HG02852 (cell line): Measurements from ENCODE around the gene CSNK1G2.

Experiments
- ATAC-seq: cut with Tn5 transposase; IDR thresholded peaks from one replicate; pipeline ENCODE4 v1.9.1; 2021; ENCODE audit warnings: mild to moderate bottlenecking, moderate library complexity; ENCODE audit not compliant: unreplicated experiment

The CSNK1G2 gene

DNA sequence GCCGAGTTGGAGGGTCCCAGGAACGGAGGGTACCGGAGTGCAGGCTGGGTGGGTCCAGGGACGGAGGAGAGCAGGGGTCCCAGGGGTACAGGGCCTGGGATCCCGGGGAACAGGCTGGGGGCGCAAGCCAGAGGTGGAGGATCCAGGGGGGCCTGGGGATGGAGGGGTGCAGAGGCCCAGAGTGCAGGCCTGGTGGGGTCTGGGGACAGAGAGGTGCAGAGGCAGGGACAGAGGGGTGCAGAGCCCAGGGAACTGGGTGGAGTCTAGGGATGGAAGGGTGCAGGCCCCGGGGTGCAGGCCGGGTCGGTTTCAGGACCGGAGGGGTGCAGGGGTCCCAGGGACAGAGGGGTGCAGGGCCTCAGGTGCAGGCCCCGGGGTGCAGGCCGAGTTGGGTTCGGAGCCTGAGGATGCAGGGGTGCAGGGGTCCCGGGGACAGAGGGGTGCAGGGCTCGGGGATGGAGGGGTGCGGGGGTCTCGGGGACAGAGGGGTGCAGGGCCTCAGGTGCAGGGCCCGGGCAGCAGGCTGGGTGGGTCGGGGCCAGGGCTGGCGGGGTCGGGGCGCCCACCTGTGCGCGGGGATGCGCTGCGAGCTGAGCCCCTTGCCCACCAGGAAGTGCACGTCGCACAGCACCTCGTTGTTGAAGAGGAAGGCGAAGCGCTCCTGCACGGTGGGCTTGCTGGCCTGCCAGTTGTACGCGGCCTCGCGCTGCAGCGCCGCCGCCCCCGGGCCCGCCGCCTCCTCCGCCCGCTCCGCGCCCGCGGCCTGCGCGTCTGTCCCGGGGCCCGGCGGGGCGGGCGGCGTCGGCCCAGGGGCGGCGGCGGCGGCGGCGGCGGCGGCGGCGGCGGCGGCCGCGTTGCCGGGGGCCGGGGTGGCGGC lies 74.0 kb downstream of the CSNK1G2 start:
- no peak for ATAC-seq

DNA sequence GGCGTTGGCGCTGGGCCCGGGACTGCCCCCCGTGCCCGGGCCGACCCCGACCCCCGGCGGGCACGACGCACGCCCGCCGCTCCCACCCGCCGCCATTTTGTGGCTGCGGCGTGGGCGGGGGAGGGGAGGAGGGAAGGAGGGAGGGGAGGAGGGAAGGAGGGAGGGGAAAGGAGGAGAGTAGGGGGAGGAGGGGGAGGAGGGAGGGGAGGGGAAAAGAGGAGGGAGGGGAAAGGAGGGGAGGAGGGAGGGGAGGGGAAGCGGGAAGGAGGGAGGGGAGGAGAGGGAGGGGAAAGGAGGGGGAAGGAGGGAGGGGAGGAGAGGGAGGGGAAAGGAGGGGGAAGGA lies 74.6 kb downstream of the CSNK1G2 start, which contains the start of gene BTBD2:
Gene BTBD2, minus strand, starts transcription at position 107 of the 343 bp plus-strand sequence. Its CDS starts 11 bp downstream, at position 96.
- no peak for ATAC-seq

DNA sequence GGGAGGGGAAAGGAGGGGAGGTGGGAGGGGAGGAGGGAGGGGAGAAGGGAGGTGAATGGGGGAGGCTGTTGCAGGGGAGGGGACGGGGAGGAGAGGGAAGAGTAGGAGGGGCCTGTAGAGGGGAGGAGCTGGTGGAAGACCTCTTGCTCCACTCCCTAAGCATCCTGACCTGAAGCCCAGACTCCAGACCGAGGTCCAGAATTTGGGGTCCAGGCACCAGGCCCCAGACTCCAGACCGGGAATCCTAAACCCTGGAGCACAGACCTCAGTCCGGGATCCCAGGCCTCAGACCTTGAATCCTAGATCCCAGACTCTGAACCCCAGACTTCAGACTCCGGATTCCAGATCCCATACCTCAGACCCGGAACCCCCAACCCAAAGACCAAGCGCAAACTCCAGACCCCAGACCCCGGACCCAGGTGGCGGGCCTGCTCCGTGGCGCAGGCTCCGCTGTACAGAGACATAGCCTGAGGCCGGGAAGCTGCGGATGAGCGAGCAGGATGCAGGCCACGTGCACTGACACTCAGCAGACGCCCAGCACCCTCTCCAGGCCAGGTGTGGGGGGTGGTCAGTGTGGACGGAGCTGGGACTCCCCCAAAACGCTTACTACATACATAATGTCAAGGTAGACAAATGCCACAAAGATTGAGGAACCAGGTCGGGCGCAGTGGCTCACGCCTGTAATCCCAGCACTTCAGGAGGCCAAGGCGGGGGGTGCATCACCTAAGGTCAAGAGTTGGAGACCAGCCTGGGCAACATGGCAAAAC lies 75.3 kb downstream of the CSNK1G2 start:
- ATAC-seq = no peak

DNA sequence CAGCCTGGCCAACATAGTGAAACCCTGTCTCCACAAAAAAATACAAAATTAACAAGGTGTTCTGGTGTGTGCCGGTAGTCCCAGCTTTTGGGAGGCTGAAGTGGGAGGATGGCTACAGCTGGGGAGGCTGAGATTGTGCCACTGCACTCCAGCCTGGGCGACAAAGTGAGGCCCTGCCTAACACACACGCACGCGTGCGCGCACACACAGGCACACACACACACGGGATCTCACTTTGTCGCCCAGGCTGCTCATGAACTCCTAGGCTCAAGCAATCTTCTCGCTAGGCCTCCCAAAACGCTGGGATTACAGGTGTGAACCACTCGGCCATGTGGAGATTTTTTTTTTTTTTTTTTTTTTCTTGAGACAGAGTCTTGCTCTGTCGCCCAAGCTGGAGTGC lies 77.8 kb downstream of the CSNK1G2 start:
- ATAC-seq = no peak

DNA sequence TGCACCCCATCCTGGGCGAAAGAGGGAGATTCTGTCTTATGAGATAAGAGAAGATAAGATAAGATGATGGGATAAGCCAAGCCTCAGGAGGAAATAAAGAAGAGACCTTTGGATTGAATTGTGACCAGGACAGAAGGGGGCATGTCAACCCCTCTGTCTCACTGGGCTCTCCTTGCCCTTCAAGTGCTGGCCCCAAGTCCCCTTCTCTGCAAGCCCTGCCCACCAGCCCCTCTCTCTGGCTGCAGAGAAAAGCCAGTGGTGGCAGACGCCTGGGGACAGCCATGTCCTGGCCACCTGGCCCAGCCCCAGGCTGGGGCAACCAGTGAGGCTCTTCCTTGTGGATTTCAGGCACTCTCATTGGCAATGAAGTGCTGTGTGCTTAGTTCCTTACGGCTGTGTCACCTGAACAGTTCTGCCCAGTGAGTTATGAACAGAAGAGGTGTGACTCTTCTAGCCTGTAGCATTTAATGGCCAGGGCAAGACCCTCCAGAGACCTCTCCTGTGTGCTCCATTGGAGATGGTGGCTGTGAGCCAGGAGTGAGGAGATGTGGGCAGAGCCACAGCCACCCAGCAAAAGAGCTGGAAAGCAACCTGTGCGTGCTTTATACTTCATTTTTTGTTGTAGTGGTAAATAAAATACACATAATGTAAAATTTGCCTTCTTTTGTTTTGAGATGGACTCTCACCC lies 80.6 kb downstream of the CSNK1G2 start:
- ATAC-seq = no peak

DNA sequence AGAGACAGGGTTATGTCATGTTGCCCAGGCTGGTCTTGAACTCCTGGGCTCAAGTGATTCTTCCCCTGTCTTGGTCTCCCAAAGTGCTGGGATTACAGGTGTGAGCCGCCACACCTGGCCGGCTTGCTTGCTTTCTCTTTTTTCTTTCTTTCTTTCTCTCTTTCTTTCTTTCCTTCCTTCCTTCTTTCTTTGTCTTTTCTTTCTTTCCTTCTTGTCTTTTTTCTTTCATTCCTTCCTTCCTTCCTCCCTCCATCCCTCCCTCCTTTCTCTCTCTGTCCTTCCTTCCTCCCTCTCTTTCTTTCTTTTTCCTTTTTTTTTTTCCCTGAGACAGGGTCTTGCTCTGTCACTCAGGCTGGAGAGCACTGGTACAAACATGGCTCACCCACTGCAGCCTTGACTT lies 81.3 kb downstream of the CSNK1G2 start:
- ATAC-seq = no peak

DNA sequence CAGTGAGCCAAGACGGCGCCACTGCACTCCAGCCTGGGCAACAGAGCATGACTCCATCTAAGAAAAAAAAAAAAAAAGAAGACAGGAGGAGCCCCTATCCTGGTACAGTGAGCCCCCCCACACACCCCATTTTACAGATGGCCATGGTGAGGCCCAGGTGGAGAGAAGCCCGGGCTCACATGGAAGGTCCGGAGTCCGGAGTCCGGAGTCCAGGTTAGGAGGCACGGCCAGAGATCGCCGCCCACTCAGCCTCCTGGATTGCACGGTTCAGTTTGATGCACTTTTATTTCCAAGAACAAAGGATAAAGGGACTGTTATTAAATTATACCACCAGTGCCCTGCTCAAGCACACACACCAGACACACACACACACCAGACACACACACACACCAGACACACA lies 85.8 kb downstream of the CSNK1G2 start:
- ATAC-seq = no peak

DNA sequence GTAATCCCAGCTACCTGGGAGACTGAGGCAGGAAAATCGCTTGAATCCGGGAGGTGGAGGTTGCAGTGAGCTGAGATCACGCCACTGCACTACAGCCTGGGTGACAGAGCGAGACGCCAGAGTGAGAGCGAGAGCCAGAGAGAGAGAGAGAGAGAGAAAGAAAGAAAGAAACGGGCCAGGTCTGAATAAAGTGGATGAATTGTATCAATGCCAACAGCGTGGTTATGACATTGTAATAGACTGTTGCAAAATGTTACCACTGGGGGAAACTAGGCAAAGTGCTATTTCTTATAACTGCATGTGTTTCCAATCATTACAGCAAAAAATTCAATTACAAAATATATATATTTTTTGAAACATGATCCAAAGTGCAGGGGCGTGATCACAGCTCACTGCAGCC lies 86.4 kb downstream of the CSNK1G2 start:
- ATAC-seq = no peak
